IPS-NIHi11 (cell line): Measurements from ENCODE around the gene TMPRSS3.

Source experiments
- DNase-seq: peaks from one replicate; pipeline ENCODE4 v3.0.0; 2012; ENCODE audit warnings: mixed read lengths, low spot score

Gene TMPRSS3

GRCh38 chr21:42350318-42350910 lies 45.4 kb downstream of the TMPRSS3 start:
- DNase-seq = no peak

GRCh38 chr21:42349420-42350317 lies 46.2 kb downstream of the TMPRSS3 start:
- DNase-seq = no peak

- DNase-seq = no peak
Observed at GRCh38 chr21:42348762-42349161, 47.1 kb downstream of the TMPRSS3 start.

- DNase-seq = no peak
Observed at GRCh38 chr21:42347601-42348327, 48.1 kb downstream of the TMPRSS3 start.

GRCh38 chr21:42346866-42347600 lies 48.8 kb downstream of the TMPRSS3 start:
- no peak for DNase-seq

- no peak for DNase-seq
Observed at GRCh38 chr21:42346441-42346840, 49.4 kb downstream of the TMPRSS3 start.

- DNase-seq = no peak
Observed at GRCh38 chr21:42344631-42345030, 51.2 kb downstream of the TMPRSS3 start.

GRCh38 chr21:42343963-42344510 lies 51.8 kb downstream of the TMPRSS3 start:
- DNase-seq = no peak

- no peak for DNase-seq
Observed at GRCh38 chr21:42343556-42343955, 52.3 kb downstream of the TMPRSS3 start.

- no peak for DNase-seq
Observed at GRCh38 chr21:42343101-42343500, 52.8 kb downstream of the TMPRSS3 start.

- no peak for DNase-seq
Observed at GRCh38 chr21:42341776-42342542, 53.9 kb downstream of the TMPRSS3 start.

- no peak for DNase-seq
Observed at GRCh38 chr21:42340187-42341050, 55.4 kb downstream of the TMPRSS3 start.

GRCh38 chr21:42338729-42339715 lies 56.8 kb downstream of the TMPRSS3 start:
- DNase-seq = no peak

GRCh38 chr21:42337830-42338728 lies 57.8 kb downstream of the TMPRSS3 start:
- peak; percentile 71 for DNase-seq

- DNase-seq = no peak
Observed at GRCh38 chr21:42337276-42337675, 58.6 kb downstream of the TMPRSS3 start.

GRCh38 chr21:42336054-42336453 lies 59.8 kb downstream of the TMPRSS3 start:
- peak; percentile 69 for DNase-seq

GRCh38 chr21:42332557-42333317 lies 63.1 kb downstream of the TMPRSS3 start:
- DNase-seq = no peak
